Brain microvascular endothelial cell (primary cell): Measurements from ENCODE around the gene SCN5A.

ENCODE experiments used
- DNase-seq: peaks from one replicate; pipeline ENCODE4 v3.0.0-alpha.2; 2020
- H3K27ac ChIP-seq: fragments of 250-450 bp; sonication (Bioruptor Pico); 2 replicates; pipeline ENCODE4 v1.5.1; 2020; ENCODE audit warnings: mild to moderate bottlenecking, moderate library complexity
- H3K27me3 ChIP-seq: fragments of 250-450 bp; sonication (Bioruptor Pico); replicated peaks from 2 replicates; pipeline ENCODE4 v1.5.1; 2020; ENCODE audit warnings: mild to moderate bottlenecking
- H3K36me3 ChIP-seq: fragments of 250-450 bp; sonication (Bioruptor Pico); replicated peaks from 2 replicates; pipeline ENCODE4 v1.5.1; 2020; ENCODE audit warnings: mild to moderate bottlenecking
- H3K4me3 ChIP-seq: 2 replicates; pipeline ENCODE4 v1.5.1; 2011; ENCODE audit warnings: low read depth, mild to moderate bottlenecking, control low read depth, low read length, moderate library complexity
- CTCF ChIP-seq: IDR thresholded peaks from 2 replicates; pipeline ENCODE4 v1.5.1; 2011; ENCODE audit warnings: low read depth, mild to moderate bottlenecking, moderate library complexity, low read length, control low read depth, inconsistent platforms; ENCODE audit errors: missing control alignments
- in situ Hi-C: cut with HindIII; loops from 2 replicates; pipeline ENCODE4 v1.10.0; 2017; ENCODE audit warnings: low sequenced_read_pairs, low pct_ligation_motif_present

The SCN5A gene

GRCh38 chr3:38510631-38511030 lies 138.9 kb downstream of the SCN5A start:
- Histone ChIP-seq H3K27ac (no peak overlapping the region), H3K36me3 (peaks cover 11% of the 10 kb centered on the region), H3K4me3 (no peak overlapping the region), H3K27me3 (no peaks in the 10 kb centered on the region)
- DNase-seq: no peak
- TF ChIP-seq CTCF: no peak
- in situ Hi-C loops: loop anchor here (25.0 kb wide), 2 partner anchors 327 to 502 kb away; no protein-coding TSS in a partner anchor

- TF ChIP-seq CTCF: no peak
- Histone ChIP-seq H3K27ac (no peak overlapping the region), H3K27me3 (no peaks in the 10 kb centered on the region), H3K36me3 (peaks cover 11% of the 10 kb centered on the region), H3K4me3 (no peak overlapping the region)
- in situ Hi-C loops: loop anchor here (25.0 kb wide), 2 partner anchors 328 to 503 kb away; no protein-coding TSS in a partner anchor
- no peak for DNase-seq
Measured at GRCh38 chr3:38509732-38510131, 139.8 kb downstream of the SCN5A start.

- H3K36me3 ChIP-seq: peaks cover 21% of the 10 kb centered on the region
- in situ Hi-C loops: loop anchor here (25.0 kb wide), 2 partner anchors 330 to 505 kb away; no protein-coding TSS in a partner anchor
Measured at GRCh38 chr3:38507120-38507519, 142.4 kb downstream of the SCN5A start.

GRCh38 chr3:38500688-38501417 lies 148.6 kb downstream of the SCN5A start:
- no peaks in the 10 kb centered on the region for H3K27me3 ChIP-seq
- no peak for TF ChIP-seq CTCF
- in situ Hi-C loops: loop anchor here (25.0 kb wide), 2 partner anchors 336 to 511 kb away; no protein-coding TSS in a partner anchor
- no peak overlapping the region for H3K4me3 ChIP-seq
- DNase-seq: no peak
- peaks cover 13% of the 10 kb centered on the region for H3K36me3 ChIP-seq
- no peak overlapping the region for H3K27ac ChIP-seq

More at GRCh38 chr3:38507120-38507519, 142.4 kb downstream of the SCN5A start:
- no peak for DNase-seq
- Histone ChIP-seq H3K4me3 (no peak overlapping the region), H3K27ac (no peak overlapping the region), H3K27me3 (no peaks in the 10 kb centered on the region)
- TF ChIP-seq CTCF: no peak
